Measurements from ENCODE around the gene CPA3. TPM values are rescaled to one million over a fixed set of nuclear protein-coding genes. Genes with fewer than 3 reads are reported as not detected.

The CPA3 gene
- total and polyA plus RNA-seq, 10 of the 15 experiments (the other 5 are each of a cell fraction or from before 2014, with no cell fraction given): not detected

GRCh38 chr3:148827585-148827984, 37.5 kb upstream of the CPA3 start, which contains the start of gene CPB1 (continued):
- TF ChIP-seq RB1 (IDR thresholded peaks at IDR 0.05; ENCODE audit: borderline replicate concordance): no peak

GRCh38 chr3:148828136-148828690, 36.9 kb upstream of the CPA3 start:
- Histone ChIP-seq H3K79me2 (ENCODE audit: control insufficient read depth, insufficient read depth, low read length) (no peaks in the 10 kb centered on the region), H3K36me3 (ENCODE audit: control insufficient read depth in 2 of 2, insufficient read depth in 2 of 2, low read length in 1 of 2) (no peaks in the 10 kb centered on the region), H4K20me1 (ENCODE audit: control insufficient read depth, insufficient read depth) (no peaks in the 10 kb centered on the region), H3K9ac (ENCODE audit: control insufficient read depth, insufficient read depth, low read length) (no peak overlapping the region), H3K27me3 (replicated peaks in 1 of 2; ENCODE audit: control insufficient read depth in 2 of 2, insufficient read depth in 2 of 2, low read length in 1 of 2) (no peaks in the 10 kb centered on the region; a peak in 1 of 4 replicates), H3K9me3 (replicated peaks; ENCODE audit: control insufficient read depth, insufficient read depth, low read length) (no peaks in the 10 kb centered on the region), H2AFZ (ENCODE audit: control insufficient read depth, low read depth, low read length) (no peak overlapping the region), H3K4me1 (ENCODE audit: control insufficient read depth, insufficient read depth, low read length) (no peaks in the 10 kb centered on the region), H3K27ac (ENCODE audit: control insufficient read depth, insufficient read depth) (no peak overlapping the region), H3K4me3 (no peak overlapping the region), H3K4me2 (ENCODE audit: control insufficient read depth, insufficient read depth) (no peak overlapping the region)
- WGBS (ENCODE audit: insufficient coverage, insufficient replicate concordance, low lambda C conversion rate, missing lambda C conversion rate): 20% methylated on average over 4 of the region's 4 CpGs
- RAD21 ChIA-PET (ENCODE audit: unreplicated experiment): no interaction called here
- TF ChIP-seq CBX3 (IDR thresholded peaks at IDR 0.05; ENCODE audit: borderline replicate concordance, low read depth) (no peak), CUX1 (IDR thresholded peaks at IDR 0.05; ENCODE audit: insufficient replicate concordance, low read depth, low read length) (no peak), CTCF (IDR thresholded peaks at IDR 0.05 in 2 of 3, conservative IDR thresholded peaks at IDR 0.05 in 1 of 3; ENCODE audit: control insufficient read depth in 2 of 3, extremely low read depth in 1 of 3, insufficient read depth in 1 of 3, low read depth in 3 of 3, low read length in 3 of 3) (no peak)
- FAIRE-seq (no peak), ATAC-seq (no peak), DNase-seq (ENCODE audit: low read depth, low spot score) (no peak)
- POLR2A ChIA-PET: no interaction called here
- BruUV-seq (replicated peaks): no TSS peak
- in situ Hi-C loops (cut with MboI) (no loop called here), intact Hi-C loops (cut with micrococcal nuclease; ENCODE audit: unreplicated experiment) (no loop called here)
- CTCF ChIA-PET: interaction anchor here (1.2 to 1.3 kb wide), 2 partner anchors 35 to 127 kb away, joined by 3 to 4 read pairs; no protein-coding TSS in a partner anchor
- SMC1A ChIA-PET (ENCODE audit: uncharacterized antibody, unreplicated experiment): interaction anchor here (1.9 kb wide), 1 partner anchor 13 kb away, joined by 6 read pairs; no protein-coding TSS in a partner anchor
